ENCODE results near the gene SLC25A26. TPM values are rescaled to one million over a fixed set of nuclear protein-coding genes. Genes with fewer than 3 reads are reported as not detected.

SLC25A26 gene
- total and polyA plus RNA-seq, 2 of the 13 experiments (the other 11 are each of a cell fraction or from before 2014, with no cell fraction given) = 23.1 to 32.7 TPM

DNA sequence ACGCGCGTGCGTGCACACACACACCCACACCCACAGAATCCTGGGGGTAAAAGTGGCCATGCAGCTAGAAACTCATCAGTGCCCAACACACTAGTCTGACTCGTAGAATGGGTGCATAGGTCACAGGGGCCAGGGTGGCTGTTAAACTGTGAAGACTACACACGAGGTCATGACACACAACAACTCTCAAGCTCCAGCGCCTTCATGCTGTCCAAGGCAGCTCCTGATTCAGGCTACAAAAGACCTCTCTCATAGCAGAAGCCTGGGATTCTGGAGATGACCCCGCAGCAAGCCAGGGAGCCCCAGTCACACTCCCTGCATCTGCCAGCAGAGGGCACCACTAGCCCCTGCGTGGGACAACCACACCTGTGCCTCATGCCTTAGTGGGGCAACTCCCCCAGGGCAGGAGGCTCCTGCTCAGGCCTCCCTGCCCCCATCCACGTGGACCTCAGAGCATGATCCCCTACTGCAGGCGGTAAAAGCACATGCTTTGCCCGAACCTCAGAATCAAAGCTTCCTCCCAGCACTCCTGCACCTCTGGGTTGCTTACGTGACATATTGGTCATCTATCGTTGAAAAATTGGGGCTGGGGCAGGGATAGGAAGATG lies 186.9 kb downstream of the SLC25A26 start (continued):
- TF ChIP-seq, protein P1, sequence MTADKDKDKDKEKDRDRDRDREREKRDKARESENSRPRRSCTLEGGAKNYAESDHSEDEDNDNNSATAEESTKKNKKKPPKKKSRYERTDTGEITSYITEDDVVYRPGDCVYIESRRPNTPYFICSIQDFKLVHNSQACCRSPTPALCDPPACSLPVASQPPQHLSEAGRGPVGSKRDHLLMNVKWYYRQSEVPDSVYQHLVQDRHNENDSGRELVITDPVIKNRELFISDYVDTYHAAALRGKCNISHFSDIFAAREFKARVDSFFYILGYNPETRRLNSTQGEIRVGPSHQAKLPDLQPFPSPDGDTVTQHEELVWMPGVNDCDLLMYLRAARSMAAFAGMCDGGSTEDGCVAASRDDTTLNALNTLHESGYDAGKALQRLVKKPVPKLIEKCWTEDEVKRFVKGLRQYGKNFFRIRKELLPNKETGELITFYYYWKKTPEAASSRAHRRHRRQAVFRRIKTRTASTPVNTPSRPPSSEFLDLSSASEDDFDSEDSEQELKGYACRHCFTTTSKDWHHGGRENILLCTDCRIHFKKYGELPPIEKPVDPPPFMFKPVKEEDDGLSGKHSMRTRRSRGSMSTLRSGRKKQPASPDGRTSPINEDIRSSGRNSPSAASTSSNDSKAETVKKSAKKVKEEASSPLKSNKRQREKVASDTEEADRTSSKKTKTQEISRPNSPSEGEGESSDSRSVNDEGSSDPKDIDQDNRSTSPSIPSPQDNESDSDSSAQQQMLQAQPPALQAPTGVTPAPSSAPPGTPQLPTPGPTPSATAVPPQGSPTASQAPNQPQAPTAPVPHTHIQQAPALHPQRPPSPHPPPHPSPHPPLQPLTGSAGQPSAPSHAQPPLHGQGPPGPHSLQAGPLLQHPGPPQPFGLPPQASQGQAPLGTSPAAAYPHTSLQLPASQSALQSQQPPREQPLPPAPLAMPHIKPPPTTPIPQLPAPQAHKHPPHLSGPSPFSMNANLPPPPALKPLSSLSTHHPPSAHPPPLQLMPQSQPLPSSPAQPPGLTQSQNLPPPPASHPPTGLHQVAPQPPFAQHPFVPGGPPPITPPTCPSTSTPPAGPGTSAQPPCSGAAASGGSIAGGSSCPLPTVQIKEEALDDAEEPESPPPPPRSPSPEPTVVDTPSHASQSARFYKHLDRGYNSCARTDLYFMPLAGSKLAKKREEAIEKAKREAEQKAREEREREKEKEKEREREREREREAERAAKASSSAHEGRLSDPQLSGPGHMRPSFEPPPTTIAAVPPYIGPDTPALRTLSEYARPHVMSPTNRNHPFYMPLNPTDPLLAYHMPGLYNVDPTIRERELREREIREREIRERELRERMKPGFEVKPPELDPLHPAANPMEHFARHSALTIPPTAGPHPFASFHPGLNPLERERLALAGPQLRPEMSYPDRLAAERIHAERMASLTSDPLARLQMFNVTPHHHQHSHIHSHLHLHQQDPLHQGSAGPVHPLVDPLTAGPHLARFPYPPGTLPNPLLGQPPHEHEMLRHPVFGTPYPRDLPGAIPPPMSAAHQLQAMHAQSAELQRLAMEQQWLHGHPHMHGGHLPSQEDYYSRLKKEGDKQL (CRISPR knock-in tag; IDR thresholded peaks at IDR 0.05; ENCODE audit: low read depth) = no peak
- TF ChIP-seq ZNF337 (CRISPR knock-in tag; IDR thresholded peaks at IDR 0.05; ENCODE audit: borderline replicate concordance, low read depth) = no peak
- TF ChIP-seq POLR2AphosphoS5 (IDR thresholded peaks at IDR 0.05; ENCODE audit: low read depth, low read length) = no peak
- no peak for TF ChIP-seq SIX1 (CRISPR knock-in tag; IDR thresholded peaks at IDR 0.05; ENCODE audit: borderline replicate concordance)
- TF ChIP-seq ZSCAN12 (CRISPR knock-in tag; IDR thresholded peaks at IDR 0.05) = no peak
- TF ChIP-seq, protein P2, sequence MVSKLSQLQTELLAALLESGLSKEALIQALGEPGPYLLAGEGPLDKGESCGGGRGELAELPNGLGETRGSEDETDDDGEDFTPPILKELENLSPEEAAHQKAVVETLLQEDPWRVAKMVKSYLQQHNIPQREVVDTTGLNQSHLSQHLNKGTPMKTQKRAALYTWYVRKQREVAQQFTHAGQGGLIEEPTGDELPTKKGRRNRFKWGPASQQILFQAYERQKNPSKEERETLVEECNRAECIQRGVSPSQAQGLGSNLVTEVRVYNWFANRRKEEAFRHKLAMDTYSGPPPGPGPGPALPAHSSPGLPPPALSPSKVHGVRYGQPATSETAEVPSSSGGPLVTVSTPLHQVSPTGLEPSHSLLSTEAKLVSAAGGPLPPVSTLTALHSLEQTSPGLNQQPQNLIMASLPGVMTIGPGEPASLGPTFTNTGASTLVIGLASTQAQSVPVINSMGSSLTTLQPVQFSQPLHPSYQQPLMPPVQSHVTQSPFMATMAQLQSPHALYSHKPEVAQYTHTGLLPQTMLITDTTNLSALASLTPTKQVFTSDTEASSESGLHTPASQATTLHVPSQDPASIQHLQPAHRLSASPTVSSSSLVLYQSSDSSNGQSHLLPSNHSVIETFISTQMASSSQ (IDR thresholded peaks at IDR 0.05; ENCODE audit: low read depth) = no peak
- TF ChIP-seq, protein P2 (CRISPR knock-in tag; IDR thresholded peaks at IDR 0.05; ENCODE audit: borderline replicate concordance) = no peak
- TF ChIP-seq, protein P3, sequence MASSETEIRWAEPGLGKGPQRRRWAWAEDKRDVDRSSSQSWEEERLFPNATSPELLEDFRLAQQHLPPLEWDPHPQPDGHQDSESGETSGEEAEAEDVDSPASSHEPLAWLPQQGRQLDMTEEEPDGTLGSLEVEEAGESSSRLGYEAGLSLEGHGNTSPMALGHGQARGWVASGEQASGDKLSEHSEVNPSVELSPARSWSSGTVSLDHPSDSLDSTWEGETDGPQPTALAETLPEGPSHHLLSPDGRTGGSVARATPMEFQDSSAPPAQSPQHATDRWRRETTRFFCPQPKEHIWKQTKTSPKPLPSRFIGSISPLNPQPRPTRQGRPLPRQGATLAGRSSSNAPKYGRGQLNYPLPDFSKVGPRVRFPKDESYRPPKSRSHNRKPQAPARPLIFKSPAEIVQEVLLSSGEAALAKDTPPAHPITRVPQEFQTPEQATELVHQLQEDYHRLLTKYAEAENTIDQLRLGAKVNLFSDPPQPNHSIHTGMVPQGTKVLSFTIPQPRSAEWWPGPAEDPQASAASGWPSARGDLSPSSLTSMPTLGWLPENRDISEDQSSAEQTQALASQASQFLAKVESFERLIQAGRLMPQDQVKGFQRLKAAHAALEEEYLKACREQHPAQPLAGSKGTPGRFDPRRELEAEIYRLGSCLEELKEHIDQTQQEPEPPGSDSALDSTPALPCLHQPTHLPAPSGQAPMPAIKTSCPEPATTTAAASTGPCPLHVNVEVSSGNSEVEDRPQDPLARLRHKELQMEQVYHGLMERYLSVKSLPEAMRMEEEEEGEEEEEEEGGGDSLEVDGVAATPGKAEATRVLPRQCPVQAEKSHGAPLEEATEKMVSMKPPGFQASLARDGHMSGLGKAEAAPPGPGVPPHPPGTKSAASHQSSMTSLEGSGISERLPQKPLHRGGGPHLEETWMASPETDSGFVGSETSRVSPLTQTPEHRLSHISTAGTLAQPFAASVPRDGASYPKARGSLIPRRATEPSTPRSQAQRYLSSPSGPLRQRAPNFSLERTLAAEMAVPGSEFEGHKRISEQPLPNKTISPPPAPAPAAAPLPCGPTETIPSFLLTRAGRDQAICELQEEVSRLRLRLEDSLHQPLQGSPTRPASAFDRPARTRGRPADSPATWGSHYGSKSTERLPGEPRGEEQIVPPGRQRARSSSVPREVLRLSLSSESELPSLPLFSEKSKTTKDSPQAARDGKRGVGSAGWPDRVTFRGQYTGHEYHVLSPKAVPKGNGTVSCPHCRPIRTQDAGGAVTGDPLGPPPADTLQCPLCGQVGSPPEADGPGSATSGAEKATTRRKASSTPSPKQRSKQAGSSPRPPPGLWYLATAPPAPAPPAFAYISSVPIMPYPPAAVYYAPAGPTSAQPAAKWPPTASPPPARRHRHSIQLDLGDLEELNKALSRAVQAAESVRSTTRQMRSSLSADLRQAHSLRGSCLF (CRISPR knock-in tag; IDR thresholded peaks at IDR 0.05; ENCODE audit: borderline replicate concordance) = no peak
- TF ChIP-seq CBX2 (IDR thresholded peaks at IDR 0.05; ENCODE audit: low read depth, low read length) = no peak
- TF ChIP-seq CBX2 (CRISPR knock-in tag; IDR thresholded peaks at IDR 0.05; ENCODE audit: low read depth) = no peak
- no peak for TF ChIP-seq ZEB1 (IDR thresholded peaks at IDR 0.05; ENCODE audit: insufficient replicate concordance, low read depth)
- no peak for TF ChIP-seq NFE2 (CRISPR knock-in tag; IDR thresholded peaks at IDR 0.05)
